GM12864 (cell line): ENCODE data around the gene MYG1.

Experiments
- DNase-seq: peaks from one replicate; pipeline ENCODE4 v3.0.0-alpha.2; 2011; ENCODE audit warnings: low read depth
- H3K4me3 ChIP-seq: 2 replicates; pipeline ENCODE4 v1.5.1; 2011; ENCODE audit warnings: mild to moderate bottlenecking, low read depth, low read length, control low read depth
- TF ChIP-seq, protein P1 (sequence below): IDR thresholded peaks from 2 replicates; pipeline ENCODE4 v1.5.1; 2011; ENCODE audit warnings: low read depth, mild to moderate bottlenecking, moderate library complexity, low read length, control low read depth, inconsistent platforms; ENCODE audit errors: missing control alignments

Gene MYG1, protein sequence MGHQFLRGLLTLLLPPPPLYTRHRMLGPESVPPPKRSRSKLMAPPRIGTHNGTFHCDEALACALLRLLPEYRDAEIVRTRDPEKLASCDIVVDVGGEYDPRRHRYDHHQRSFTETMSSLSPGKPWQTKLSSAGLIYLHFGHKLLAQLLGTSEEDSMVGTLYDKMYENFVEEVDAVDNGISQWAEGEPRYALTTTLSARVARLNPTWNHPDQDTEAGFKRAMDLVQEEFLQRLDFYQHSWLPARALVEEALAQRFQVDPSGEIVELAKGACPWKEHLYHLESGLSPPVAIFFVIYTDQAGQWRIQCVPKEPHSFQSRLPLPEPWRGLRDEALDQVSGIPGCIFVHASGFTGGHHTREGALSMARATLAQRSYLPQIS

DNA sequence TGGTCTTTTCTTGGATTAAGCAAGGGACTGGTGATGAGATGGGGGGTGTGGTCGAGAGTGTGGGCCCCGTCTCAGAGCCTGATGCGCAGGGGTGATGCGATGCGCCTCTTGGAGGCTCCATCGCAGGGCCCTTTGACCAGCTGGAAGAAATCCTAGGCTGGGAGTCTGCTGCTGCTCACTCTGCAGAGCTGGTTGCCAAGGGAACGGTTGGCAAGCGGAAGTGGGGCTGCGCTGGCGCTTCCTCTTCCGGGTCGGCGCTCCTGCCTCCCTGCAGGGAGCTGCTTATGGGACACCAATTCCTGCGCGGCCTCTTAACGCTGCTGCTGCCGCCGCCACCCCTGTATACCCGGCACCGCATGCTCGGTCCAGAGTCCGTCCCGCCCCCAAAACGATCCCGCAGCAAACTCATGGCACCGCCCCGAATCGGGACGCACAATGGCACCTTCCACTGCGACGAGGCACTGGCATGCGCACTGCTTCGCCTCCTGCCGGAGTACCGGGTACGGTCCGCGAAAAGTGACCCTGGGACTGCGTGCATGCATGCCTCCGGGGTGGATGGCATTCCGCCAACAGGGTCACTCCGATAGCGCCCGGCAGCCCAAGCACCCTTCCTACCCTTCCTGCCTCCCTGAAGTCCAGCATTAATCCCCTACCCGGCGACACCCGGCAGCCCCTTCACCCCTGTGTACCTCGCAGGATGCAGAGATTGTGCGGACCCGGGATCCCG is at the start of gene MYG1:
Gene MYG1 (plus strand): TSS at position 242 of the 727 bp plus-strand sequence. CDS start 43 bp downstream, at position 285.
- H3K4me3 ChIP-seq, result peak within 1 kb of the TSS; percentile 78
- TF ChIP-seq, protein P1, sequence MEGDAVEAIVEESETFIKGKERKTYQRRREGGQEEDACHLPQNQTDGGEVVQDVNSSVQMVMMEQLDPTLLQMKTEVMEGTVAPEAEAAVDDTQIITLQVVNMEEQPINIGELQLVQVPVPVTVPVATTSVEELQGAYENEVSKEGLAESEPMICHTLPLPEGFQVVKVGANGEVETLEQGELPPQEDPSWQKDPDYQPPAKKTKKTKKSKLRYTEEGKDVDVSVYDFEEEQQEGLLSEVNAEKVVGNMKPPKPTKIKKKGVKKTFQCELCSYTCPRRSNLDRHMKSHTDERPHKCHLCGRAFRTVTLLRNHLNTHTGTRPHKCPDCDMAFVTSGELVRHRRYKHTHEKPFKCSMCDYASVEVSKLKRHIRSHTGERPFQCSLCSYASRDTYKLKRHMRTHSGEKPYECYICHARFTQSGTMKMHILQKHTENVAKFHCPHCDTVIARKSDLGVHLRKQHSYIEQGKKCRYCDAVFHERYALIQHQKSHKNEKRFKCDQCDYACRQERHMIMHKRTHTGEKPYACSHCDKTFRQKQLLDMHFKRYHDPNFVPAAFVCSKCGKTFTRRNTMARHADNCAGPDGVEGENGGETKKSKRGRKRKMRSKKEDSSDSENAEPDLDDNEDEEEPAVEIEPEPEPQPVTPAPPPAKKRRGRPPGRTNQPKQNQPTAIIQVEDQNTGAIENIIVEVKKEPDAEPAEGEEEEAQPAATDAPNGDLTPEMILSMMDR, result peak; percentile 13
- DNase-seq, result peak; percentile 72

DNA sequence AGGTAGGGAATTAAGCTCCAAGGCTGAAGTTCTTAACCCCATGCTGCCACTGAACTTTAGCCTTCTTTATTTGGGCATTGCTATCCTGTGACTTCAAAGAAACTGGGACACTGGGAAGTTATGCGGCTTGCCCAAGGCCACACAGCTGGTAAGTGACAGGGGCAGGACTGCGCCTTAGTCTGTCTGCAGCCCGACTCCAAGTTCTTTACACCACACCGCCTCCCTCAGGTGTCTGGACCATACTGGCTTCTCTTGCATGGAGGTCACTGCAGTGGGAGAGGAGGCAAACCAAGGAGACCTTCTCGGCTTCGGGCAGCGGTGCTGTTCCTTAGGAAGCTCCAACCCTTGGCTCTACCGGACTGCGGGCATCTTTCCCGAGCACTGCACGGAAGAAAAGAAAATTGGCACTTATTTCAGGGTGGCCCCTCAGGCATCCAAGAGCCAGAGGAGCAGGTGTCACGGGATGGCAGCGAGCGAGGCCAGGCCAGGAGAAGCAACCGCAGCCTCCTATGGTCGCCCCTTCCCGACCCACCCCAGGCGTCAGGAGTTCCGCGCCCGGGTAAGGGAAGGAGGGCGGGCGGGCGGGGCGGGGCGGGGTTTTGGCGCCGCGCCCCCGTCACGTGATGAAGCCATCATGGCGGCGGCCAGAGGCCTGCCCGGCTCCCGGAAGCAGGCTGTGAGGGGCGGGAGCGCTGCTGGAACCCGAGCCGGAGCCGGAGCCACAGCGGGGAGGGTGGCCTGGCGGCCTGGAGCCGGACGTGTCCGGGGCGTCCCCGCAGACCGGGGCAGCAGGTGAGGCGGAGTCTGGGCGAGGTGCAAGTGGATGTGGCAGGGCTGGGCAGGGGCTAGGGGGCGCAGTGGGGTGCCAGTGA is 47.8 kb upstream of the MYG1 start:
- no peak for DNase-seq
- TF ChIP-seq, protein P1, result peak; percentile 47
- peak overlapping the region; percentile 78 for H3K4me3 ChIP-seq

DNA sequence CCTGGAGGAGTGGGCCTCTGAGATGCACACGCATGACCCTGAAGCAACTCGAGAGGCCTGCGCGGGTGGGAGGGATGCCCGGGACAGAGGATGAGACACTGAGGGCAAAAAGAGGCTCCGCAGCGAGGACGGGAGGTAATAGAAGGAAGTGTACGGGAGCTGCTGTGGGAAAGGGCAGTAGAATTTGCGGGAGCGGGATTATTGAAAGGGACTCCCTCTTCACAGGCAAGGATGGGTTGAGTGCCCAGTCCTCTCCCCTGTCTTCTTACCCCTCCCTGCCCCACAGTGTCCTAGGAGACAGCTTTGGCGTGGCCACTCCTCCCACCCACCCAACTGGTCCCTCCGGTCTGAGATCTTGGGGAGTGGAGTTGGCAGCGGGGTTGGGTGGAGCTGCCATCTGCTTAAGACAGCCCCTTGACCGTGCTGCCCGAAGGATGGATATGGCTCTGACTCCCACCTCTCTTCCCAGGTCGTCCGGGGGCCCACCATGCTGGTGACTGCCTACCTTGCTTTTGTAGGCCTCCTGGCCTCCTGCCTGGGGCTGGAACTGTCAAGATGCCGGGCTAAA is 47.1 kb upstream of the MYG1 start:
- DNase-seq, result no peak
- peak overlapping the region; percentile 78 for H3K4me3 ChIP-seq
- TF ChIP-seq, protein P1, result no peak

DNA sequence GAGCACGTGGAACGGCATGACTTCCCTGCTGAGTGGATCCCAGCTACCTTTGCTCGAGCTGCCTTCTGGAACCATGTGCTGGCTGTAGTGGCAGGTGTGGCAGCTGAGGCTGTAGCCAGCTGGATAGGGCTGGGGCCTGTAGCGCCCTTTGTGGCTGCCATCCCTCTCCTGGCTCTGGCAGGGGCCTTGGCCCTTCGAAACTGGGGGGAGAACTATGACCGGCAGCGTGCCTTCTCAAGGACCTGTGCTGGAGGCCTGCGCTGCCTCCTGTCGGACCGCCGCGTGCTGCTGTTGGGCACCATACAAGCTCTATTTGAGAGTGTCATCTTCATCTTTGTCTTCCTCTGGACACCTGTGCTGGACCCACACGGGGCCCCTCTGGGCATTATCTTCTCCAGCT is 46.2 kb upstream of the MYG1 start:
- DNase-seq, result no peak
- H3K4me3 ChIP-seq, result peak overlapping the region; percentile 78
- TF ChIP-seq, protein P1, result no peak

DNA sequence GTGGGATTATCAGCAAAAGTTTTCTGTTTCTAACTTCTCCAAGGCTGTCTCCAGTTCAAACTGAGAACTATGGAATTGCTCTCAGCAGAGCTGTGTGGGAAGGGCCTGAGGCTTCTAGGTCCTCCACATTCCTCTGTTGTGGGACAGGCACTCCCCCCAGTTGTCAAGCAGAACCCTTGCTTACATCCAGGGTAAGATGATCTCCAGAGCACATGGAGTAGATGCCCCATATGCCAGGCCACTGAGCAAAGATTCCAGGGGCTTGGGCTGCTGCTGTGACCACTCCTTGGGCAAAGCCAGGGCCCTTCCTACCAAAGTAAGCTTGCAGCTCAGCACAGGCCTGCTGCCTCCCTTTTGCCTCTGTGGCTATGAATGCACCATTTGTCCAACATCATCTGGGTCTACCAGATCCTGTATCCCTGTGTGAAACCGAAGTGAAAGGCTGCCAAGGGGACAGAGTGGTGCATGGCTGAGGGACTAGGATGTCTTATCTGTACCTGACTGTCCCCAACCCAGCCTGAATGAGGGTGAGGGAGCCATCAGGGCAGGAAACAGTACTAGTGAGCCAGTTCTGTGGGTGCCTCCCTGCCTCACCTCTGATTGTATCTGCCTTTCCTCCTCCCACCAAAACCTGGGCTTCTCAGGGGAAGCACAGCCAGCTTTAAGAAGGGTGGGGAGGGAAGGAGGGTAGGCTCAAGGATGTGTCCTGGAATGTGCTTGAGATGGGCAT is 44.5 kb upstream of the MYG1 start:
- TF ChIP-seq, protein P1, result no peak
- no peak for DNase-seq

DNA sequence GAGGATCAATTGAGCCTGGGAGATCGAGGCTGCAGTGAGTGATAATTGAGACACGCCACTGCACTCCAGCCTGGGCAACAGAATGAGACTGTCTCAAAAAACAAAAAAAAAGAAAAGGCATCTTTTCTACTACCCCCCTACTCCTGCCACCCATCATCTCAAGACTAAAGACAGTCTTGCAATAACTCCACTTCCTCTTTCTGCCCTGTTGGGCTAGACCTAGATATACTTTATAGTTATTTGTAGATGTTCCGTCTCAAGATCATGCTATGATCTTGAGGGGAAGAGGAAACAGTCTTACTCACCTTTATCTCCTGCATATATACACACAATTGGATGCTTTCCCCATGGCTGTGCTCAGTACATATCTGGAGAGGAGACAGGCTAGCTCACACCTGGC is 43.5 kb upstream of the MYG1 start:
- no peak overlapping the region for H3K4me3 ChIP-seq
- TF ChIP-seq, protein P1, result no peak
- peak; percentile 44 for DNase-seq

More for the DNA sequence above, 44.5 kb upstream of the MYG1 start:
- no peak overlapping the region for H3K4me3 ChIP-seq
